GM18868 (cell line): ENCODE results near the gene MAP2K4.

Experiments used
- ATAC-seq: cut with Tn5 transposase; IDR thresholded peaks from one replicate; pipeline ENCODE4 v1.9.1; 2021; ENCODE audit warnings: mild to moderate bottlenecking, moderate library complexity; ENCODE audit not compliant: unreplicated experiment

Gene MAP2K4

DNA sequence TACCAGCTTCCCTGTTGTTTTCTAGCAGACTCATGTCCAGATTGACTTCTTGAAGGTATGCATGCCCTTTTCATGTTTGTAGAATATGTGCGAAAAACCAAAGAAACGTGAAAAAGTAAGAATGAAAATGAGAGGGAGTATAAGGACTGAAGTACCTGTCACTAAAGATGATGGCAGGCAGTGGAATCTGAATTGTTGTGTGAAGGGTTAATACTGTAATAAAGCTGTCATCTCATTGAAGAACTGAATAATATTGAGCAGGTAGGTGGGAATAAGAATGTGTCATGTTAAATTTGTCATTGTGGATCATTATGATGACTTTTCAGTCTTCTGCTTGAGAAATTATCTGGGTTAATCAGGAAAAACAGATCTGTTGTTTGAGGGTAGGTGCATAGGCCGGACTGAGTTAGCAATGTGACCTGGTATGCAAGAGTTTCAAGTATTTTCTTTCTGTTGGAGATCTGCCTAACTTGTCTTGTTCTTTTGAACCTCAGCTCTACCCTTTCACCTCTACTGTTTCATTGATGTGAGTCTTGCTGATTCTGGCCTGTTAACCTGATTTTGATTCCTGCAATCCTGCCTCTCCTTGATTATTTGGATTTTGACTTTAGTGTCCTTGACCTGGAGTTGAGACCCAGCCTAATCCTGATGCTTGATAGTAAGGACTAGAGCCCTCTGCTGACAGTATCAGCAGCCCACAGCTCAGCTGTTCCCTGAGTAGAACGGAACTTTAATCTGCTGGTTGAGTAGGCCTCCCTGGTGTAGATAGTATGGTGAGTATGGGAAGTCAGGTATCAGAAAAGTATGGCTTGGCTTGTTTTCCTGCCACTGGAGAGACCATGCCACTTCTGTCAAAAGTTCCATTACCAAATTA, 64.6 kb downstream of the MAP2K4 start:
- no peak for ATAC-seq

DNA sequence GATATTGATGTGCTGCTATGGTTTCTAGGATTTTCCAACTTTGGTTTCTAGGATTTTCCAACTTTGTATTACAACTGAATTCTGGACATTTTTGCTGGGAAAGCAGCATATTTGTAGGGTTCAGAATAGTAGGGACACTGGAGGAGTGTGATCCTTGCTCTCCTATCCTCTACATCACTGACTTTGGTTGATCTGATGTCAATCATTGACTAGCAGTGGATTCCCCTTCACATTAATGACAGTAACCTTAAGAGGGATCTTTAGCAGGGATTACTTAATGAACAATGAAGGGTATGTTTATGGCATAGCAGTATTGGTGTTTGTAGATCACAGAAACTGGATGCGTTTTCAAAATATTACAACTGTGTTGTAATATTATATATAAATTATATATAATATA, 67.4 kb downstream of the MAP2K4 start:
- ATAC-seq, result no peak

DNA sequence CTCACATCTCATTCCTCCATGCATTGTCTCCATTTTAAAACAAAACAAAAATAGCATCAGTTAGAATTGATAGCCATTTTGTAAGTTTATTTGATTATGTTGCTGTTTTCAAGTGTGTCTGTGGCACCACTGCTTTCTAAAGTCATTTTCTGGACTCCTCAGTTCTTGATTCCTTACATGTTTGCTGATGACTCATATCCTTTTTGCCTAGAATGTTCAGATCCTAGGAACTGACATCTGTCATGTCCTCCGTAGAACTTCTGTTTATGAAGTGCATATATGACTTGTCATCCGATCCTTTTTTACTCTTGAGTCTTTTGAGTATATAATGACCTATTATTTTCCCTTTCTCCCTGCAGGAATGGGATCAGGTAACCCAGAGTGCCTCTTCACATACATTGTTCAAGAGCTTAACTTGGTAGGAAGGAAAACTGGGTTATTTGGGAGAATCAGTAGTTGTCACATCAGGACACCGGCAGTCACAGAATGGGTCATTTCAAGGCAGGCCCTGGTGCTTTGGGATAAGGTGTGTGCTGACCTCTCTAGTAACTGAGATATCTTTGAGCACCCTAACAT, 69.2 kb downstream of the MAP2K4 start:
- ATAC-seq, result no peak

DNA sequence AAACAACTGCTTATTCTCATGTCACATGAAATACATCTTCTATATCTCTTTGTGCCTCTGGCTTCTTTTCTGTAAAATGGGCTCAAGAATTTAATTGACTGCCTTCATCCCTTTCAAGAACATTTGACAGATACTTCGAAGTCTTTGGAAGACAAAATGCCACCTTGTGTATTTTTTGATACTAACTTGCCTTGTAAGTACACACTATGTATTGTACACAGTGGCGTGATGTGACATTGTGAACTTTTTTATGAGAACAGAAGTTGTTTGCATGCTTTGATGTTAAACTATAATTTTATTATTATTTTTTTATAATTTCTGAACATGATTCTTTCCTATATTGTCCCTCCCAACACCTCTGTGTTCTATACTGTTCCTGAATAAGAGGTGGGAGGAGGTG, 73.7 kb downstream of the MAP2K4 start:
- no peak for ATAC-seq

DNA sequence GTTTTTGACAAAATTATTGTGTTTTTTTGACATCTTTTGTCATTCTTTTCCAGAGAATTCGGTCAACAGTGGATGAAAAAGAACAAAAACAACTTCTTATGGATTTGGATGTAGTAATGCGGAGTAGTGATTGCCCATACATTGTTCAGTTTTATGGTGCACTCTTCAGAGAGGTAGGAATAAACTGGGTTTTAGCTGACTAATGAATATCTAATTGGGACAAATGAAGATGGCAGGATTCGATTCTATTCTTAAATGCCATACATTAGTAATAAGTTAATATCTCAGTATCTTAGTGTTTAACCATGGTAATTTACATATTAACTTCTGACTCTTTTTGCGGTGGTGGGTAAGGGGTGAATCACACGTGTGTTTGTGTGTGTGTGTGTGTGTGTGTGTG, 74.8 kb downstream of the MAP2K4 start:
- no peak for ATAC-seq

DNA sequence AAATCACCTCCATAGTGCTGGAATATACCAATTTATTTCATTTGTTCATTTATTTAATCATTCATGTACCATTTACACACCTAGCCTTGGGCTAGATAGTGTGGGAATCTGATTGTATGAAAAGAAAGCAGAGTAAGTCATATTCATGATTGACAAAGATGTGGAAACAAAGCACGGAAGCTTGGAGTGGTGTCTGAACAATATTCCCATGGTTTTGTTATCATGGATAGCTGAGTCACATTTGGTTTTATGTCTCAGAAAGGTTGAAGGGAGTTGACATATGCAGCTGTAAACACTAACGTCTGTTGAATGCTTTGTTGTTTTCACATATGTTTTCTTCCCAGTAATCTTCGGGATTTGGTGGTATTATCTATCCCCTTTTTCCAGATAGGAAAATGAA, 76.6 kb downstream of the MAP2K4 start:
- no peak for ATAC-seq

DNA sequence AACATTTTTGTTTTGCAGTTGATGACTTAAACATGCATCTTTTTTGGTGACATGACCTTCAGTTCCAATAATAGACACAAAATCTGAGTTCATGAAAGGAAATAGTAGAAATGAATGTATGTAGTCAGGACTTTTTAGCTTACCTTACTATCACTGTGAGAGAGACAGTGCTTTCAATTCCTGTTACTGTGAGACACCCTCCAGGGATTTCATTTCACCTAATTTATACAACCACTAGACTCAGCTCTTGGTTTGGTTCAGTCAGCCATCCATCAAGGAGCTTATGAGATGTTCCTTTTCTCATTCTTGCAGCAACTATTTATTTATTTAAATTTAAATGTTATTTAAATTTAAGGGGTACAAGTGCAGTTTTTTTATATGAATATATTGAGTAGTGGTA, 77.9 kb downstream of the MAP2K4 start:
- ATAC-seq, result peak; percentile 100

DNA sequence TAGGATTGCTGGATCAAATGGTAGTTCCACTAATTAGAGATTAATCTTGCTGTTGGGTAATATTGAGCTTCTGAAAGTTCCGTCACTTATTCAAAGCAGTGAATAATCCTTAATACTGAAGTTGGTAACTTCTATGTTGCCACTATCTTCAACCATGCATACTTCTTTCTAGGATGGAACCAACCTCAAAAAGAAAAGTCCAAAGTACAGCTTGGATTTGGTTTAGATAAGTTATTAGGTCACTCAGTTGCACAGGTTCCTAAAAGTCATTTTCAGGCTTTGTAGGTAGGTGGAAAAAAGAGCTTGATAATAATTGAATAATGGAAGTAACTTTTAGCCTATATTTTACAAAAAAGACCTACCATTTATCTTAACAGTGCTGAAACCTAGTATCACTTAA, 78.7 kb downstream of the MAP2K4 start:
- no peak for ATAC-seq

DNA sequence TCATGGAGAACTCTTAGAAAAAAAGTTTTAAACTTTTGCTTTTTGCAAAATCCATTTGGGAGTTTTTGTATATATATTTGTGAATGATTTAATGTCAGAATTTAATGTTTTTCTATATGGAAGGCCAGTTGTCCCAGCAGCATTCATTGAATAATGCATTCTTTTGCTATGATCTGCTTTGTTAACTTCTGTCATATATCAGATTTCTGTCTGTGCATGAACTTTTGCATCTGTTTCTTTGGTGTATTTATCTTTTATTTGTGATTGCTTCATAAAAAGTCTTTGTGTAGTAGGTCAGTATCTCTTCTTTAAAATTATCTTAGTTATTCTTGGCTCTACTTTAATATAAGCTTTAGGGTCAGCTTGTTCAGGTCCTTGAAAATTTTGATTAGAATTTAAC, 84.2 kb downstream of the MAP2K4 start:
- no peak for ATAC-seq

DNA sequence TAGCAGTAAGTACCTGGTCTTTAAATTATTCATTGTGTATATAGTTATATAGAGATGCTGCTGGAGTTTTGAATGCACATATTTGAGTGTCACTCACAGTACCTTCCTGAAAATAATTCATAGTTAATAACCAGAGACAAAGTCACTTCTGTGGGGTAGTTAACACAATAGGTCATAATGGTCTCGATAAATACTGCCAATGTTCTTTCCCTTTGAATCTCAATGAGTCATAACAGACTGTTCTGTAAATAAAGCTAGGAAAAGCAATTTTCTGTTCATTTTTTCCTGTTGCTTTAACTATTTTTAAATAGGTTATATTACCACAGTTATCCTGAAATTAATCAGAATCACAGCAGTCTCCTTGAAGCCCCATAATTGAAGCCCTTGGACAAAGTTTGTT, 87.2 kb downstream of the MAP2K4 start:
- ATAC-seq, result no peak

DNA sequence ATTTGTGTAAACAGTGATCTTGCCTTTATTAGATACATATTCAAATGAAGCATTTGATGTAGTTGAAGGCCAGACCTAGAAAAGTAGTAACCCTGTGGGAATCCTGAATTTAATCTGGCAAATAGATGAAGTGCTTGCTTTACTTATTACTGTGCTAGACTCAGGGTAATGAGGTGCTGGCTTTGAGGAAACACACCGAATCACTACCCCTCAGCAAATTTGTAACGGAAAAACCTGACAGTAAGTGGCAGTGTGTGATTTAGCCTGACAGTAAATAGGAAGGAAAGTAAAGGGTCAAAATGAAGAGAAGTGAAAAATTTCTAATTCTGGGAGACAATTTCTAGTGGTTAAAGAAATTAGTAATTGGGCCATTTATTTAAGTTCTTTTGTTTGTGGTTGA, 90.2 kb downstream of the MAP2K4 start:
- no peak for ATAC-seq

DNA sequence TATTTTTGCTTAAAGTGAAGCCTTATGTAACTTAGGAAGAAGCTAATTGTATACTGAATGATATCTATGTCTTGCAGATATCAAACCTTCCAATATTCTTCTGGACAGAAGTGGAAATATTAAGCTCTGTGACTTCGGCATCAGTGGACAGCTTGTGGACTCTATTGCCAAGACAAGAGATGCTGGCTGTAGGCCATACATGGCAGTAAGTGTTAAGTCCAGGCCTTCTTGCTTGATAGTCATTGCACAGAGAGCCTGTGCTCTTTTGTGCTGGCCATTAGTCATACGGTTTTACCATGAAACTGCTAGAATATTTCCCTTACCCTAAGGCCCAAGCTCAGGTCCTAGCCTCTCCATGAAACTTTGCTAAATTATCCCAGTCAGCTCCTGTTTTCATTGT, 92.5 kb downstream of the MAP2K4 start:
- ATAC-seq, result no peak

DNA sequence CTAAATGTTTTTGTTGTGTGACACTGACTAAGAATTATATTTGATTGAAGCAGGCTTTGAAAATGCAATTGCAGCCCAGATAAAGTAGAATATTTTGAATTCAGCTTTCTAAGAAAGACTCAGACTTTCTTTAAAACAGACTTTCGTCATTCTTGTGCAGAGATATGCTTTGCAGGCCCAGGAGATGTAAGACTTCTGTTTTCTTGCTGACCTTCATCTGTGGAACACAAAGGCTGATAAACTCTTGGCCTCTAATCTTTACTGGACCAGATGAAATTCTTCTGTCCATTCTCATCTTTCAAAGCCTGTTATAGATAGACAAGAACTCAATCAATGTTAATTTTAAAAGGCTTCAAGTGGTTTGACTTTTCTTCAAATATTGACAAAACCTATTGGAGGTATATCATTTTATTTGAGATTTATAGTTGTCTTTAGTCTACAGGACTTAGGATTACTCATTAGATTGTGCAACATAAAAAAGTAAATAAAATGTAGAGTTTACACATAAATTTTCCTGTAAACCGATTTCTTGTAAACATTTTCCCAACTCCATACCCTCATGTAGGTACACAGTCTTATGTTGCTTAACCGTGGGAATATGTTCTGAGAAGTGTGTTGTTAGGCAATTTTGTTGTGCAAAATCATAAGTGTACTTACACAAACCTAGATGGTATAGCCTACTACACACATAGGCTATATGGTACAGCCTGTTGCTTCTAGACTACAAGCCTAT, 94.2 kb downstream of the MAP2K4 start:
- ATAC-seq, result no peak

DNA sequence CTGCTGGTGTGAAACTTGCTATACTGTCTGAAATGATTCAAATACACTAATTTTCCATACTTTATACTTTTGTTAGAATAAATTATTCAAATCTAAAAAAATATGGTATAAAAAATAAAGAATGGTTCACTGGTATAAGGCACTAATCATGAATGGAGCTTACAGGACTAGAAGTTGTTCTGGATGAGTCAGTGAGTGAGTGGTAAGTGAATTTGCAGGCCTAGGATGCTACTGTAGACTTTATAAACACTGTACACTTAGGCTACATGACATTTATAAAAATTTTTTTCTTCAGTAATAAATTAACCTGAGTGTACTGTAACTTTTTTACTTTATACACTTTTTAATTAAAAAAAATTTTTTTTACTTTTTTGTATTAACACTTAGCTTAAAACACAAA, 95.5 kb downstream of the MAP2K4 start:
- ATAC-seq, result no peak

DNA sequence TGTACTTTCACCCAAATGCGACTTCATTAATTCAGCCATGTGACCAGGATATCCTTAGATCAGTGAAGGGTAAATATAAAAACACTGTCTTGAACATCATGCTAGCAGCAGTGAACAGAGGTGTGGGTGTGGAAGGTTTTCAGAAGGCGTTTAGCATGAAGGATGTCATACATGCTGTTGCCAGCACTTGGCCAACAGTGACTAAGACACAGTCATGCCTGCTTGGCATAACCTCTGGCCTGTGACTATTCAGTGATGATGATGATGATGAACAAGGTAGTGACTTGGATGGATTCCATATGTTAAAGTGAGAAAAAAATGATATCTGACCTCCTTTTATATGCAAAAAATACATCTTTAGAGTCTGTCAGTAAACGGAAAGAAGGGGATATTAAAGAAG, 97.9 kb downstream of the MAP2K4 start:
- no peak for ATAC-seq

DNA sequence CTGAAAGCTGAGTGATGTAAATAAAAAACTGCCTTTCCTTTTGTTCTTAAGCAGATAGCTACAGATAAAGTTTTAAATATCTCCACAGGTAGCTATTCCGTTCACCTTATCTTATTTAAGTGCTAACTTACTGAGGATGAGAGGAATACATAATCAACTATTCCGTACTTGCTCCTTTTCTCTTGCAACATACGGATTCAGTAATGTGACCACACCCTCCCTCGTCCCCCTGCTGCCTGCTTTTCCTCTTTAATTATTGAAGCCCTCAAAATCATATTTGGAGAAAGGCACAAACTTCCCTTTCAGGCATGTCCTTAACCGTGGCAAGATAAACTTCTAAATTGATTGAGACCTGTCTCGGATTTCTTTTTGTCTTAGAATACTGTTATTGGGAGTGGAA, 101.4 kb downstream of the MAP2K4 start:
- ATAC-seq, result no peak

DNA sequence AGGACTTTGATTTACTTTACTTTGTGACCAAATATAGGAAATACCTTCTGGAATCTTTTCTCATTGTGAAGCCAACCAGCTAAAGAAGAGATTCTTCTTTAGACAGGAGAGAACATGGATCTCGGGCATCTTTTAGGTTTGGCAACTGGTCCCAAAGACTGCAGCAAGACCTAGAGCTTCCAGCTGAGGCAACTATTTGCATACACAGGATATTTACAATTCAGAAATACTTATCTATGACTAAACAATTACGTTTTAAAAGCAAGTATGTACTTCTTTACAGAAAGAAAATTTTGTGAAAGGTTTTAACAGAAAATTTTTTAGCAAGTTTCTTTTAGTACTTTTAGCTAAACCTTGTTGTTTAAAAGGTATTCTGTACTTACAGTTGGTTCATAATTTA, 106.5 kb downstream of the MAP2K4 start:
- ATAC-seq, result no peak

DNA sequence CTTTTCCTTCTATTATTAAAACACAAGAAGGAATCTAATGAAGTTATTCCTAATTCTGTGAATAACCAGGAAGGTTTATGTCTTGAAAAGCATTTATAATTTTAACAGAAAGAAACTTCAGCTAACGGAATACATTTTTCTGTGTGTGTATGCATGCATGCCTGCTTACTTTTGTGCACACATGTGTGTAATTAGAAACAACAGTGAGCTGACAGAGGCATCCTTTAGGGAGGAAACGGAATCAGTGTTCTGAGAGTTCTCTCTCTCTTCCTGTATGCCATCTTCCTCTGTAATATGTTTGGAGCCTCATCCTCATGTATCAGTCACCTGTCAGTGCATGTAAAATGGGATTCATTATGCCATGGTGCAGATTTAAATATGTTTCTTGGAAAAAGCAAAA, 107.0 kb downstream of the MAP2K4 start:
- no peak for ATAC-seq

DNA sequence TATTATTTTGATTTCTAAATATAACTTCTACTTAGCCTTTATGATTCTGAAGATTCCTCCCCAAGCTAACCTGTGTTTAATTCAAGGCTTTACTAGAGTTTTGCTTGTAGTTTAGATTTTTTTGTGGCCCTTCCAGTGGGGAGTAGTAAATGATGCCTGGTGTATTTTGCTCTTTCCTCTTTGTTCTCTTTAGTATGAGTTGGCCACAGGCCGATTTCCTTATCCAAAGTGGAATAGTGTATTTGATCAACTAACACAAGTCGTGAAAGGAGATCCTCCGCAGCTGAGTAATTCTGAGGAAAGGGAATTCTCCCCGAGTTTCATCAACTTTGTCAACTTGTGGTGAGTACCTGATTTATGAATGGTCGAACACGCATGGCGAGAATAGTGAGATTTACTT, 108.3 kb downstream of the MAP2K4 start:
- ATAC-seq, result no peak

DNA sequence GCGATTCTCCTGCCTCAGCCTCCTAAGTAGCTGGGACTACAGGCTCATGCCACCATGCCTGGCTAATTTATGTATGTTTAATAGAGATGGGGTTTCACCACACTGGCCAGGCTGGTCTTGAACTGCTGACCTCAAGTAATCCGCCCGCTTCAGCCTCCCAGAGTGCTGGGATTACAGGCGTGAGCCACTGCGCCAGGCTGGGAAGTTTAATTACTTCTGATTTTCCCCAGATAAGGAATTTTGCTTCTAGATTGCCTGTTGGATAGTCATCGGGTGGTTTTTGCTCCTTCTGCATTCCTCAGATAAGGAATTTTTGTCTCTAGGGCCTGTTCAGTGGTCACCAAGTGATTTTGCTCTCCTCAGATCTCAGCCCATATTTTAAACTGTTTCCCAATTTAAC, 112.5 kb downstream of the MAP2K4 start:
- no peak for ATAC-seq

DNA sequence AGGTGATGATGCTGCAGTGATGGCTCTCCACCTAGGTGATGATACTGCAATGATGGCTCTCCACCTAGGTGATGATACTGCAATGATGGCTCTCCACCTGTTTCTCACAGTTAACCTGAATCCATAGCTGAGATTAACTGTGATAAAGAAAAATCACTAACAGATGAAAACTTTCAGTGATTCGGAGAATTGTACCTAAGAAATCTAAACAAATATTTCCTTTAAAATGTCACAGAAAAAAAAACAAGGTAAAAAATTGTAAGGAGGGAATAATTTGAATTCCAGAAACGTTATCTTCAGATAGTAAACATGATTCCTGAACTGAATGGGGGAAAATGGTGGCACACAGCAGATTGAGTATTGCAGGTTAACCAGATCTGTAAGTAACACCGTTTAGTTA, 113.4 kb downstream of the MAP2K4 start:
- no peak for ATAC-seq

DNA sequence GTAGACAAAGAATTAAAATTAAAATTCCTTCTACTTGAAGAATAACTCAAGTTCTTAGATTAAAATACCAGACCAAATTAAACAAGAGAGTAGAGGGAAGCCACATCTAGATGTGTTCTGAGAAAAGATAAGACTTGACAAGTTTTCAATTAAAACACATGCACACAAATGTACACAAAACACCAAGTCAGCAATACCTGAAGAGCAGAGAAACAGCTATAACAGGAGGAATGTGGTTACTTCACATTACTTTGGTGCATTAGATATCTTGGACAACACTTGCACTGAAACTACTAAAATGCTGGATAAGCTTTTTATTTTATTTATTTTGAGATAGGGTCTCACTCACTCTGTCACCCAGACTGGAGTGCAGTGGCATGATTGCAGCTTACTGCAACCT, 113.9 kb downstream of the MAP2K4 start:
- no peak for ATAC-seq
